Measurements from ENCODE around the gene ZNF462.

ZNF462 gene

DNA sequence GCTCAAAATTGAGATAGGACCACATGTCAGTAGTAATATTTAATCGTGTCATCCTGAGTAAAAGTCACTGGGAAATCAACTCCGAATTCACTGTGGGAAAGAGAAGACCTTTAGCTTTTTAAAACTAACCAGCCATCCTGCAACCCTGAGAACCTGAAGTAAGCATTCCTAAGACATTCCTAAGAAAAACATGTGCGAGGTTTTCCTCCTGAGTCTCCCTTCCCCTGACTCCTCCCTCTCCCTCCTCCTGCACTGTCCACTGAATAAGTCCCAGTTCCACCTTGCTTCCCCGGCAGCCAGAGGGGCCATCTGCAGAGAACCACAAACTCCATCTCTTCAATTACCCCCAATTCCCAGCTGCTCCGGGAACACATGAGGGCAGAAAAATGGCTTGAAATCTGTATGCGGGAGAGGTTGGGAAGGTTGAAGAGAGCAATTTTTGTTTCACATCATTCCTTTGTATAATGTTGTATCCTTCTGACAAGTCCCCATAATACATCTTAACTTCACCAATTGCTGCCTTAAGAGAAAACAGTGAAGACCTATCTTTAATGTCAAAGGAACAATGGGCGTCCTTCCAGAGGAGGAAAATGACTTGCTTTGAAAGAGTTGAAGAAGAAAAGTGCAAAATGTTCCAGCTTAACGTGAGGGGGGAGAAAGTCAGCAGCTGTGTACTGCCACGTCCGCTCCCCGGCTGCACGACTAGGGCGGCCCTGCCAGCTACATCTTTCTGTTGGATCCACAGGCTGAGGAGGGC lies 186.3 kb downstream of the ZNF462 start:
- no peak overlapping the region for H3K4me3 ChIP-seq (ENCODE audit: low read depth, low read length)
- no peak for DNase-seq (ENCODE audit: low read depth)
- TF ChIP-seq, protein P1, sequence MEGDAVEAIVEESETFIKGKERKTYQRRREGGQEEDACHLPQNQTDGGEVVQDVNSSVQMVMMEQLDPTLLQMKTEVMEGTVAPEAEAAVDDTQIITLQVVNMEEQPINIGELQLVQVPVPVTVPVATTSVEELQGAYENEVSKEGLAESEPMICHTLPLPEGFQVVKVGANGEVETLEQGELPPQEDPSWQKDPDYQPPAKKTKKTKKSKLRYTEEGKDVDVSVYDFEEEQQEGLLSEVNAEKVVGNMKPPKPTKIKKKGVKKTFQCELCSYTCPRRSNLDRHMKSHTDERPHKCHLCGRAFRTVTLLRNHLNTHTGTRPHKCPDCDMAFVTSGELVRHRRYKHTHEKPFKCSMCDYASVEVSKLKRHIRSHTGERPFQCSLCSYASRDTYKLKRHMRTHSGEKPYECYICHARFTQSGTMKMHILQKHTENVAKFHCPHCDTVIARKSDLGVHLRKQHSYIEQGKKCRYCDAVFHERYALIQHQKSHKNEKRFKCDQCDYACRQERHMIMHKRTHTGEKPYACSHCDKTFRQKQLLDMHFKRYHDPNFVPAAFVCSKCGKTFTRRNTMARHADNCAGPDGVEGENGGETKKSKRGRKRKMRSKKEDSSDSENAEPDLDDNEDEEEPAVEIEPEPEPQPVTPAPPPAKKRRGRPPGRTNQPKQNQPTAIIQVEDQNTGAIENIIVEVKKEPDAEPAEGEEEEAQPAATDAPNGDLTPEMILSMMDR (IDR thresholded peaks at IDR 0.05; ENCODE audit: insufficient read depth, low read depth, low read length, missing control alignments): no peak

- H3K4me3 ChIP-seq (ENCODE audit: low read depth, low read length): no peak overlapping the region
- DNase-seq (ENCODE audit: low read depth): no peak
- TF ChIP-seq, protein P1 (IDR thresholded peaks at IDR 0.05; ENCODE audit: insufficient read depth, low read depth, low read length, missing control alignments): no peak
Observed at GRCh38 chr9:107049803-107050184, 186.8 kb downstream of the ZNF462 start.

DNA sequence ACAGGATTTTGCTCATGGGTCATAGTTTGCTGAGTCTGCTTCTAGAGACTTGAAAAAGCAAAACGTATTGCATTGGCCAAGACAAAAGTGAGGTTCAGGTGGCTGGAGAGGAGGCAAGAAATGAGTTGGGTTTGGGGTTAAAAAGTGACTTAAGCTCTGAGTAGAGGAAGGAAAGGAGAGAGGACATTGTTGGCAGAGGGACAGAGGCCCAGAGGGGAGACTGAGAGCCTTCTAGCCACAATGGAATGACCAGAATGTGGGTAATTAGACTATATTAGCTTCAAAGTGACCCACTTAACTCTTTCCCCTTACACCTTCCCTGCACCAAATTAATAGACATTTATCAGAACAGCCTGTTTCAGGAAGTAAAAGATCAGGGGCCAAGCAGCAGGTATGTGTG lies 188.4 kb downstream of the ZNF462 start:
- TF ChIP-seq, protein P1 (IDR thresholded peaks at IDR 0.05; ENCODE audit: insufficient read depth, low read depth, low read length, missing control alignments): no peak
- H3K4me3 ChIP-seq (ENCODE audit: low read depth, low read length): no peak overlapping the region

DNA sequence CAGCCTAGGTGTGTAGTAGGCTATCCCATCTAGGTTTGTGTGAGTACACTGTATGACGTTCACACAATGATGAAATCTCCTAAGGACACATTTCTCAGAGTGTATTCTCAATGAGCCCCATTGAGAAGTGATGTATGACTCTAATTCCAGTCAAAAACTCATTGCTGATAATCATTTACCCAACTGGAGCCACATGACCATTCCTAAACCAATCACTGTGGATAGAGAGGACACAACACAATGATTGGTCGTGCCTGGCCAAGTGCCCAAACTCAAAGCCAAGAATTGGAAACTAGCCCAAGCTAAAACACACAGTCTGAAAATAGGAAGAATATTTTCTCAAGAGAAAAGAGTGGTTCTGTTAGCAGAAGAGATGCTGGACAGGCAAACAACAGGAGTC lies 191.2 kb downstream of the ZNF462 start:
- TF ChIP-seq, protein P1 (IDR thresholded peaks at IDR 0.05; ENCODE audit: insufficient read depth, low read depth, low read length, missing control alignments): no peak
- no peak for DNase-seq (ENCODE audit: low read depth)
- no peak overlapping the region for H3K4me3 ChIP-seq (ENCODE audit: low read depth, low read length)

More for the DNA sequence above, 188.4 kb downstream of the ZNF462 start:
- no peak for DNase-seq (ENCODE audit: low read depth)

- no peak for DNase-seq (ENCODE audit: low read depth)
- TF ChIP-seq, protein P1 (IDR thresholded peaks at IDR 0.05; ENCODE audit: insufficient read depth, low read depth, low read length, missing control alignments): no peak
- no peak overlapping the region for H3K4me3 ChIP-seq (ENCODE audit: low read depth, low read length)
Observed at GRCh38 chr9:107059220-107059619, 196.3 kb downstream of the ZNF462 start.

GRCh38 chr9:107060062-107060461 lies 197.1 kb downstream of the ZNF462 start:
- TF ChIP-seq, protein P1 (IDR thresholded peaks at IDR 0.05; ENCODE audit: insufficient read depth, low read depth, low read length, missing control alignments): no peak
- H3K4me3 ChIP-seq (ENCODE audit: low read depth, low read length): no peak overlapping the region
- DNase-seq (ENCODE audit: low read depth): no peak
